Measurements from ENCODE around the gene SYT7. TPM values are rescaled to one million over a fixed set of nuclear protein-coding genes. Genes with fewer than 3 reads are reported as not detected.
A peak's percentile ranks its signal among the peaks of the same experiment; 100 is the strongest.

Gene SYT7
- total RNA-seq, 1 donor from 2014 or later = 4.1 TPM

- H3K36me3 Mint-ChIP-seq (ENCODE audit: low read depth) = no peaks in the 10 kb centered on the region
- no peaks in the 10 kb centered on the region for H3K9me3 Mint-ChIP-seq
- DNase-seq (ENCODE audit: low read depth, low spot score) = no peak
- H3K4me1 Mint-ChIP-seq = peaks cover 13% of the 10 kb centered on the region
- peak overlapping the region; percentile 38 for H3K27ac Mint-ChIP-seq (ENCODE audit: unreplicated experiment)
- no peak overlapping the region for H3K4me3 Mint-ChIP-seq
- no peak for TF ChIP-seq CTCF (conservative IDR thresholded peaks at IDR 0.05)
- no peaks in the 10 kb centered on the region for H3K27me3 Mint-ChIP-seq (ENCODE audit: low read depth)
Observed at GRCh38 chr11:61524446-61524845, 56.4 kb downstream of the SYT7 start.

GRCh38 chr11:61522881-61523280, 58.0 kb downstream of the SYT7 start:
- Mint-ChIP-seq H3K27ac (ENCODE audit: unreplicated experiment) (no peak overlapping the region), H3K4me3 (no peak overlapping the region), H3K9me3 (no peaks in the 10 kb centered on the region), H3K36me3 (ENCODE audit: low read depth) (no peaks in the 10 kb centered on the region), H3K4me1 (peaks cover 9% of the 10 kb centered on the region), H3K27me3 (ENCODE audit: low read depth) (no peaks in the 10 kb centered on the region)
- no peak for TF ChIP-seq CTCF (conservative IDR thresholded peaks at IDR 0.05)
- no peak for DNase-seq (ENCODE audit: low read depth, low spot score)

- Mint-ChIP-seq H3K27ac (ENCODE audit: unreplicated experiment) (peak overlapping the region; percentile 84), H3K9me3 (no peaks in the 10 kb centered on the region), H3K4me1 (peaks cover 25% of the 10 kb centered on the region), H3K27me3 (ENCODE audit: low read depth) (no peaks in the 10 kb centered on the region), H3K36me3 (ENCODE audit: low read depth) (no peaks in the 10 kb centered on the region), H3K4me3 (no peak overlapping the region)
- DNase-seq (ENCODE audit: low read depth, low spot score) = no peak
- TF ChIP-seq CTCF (conservative IDR thresholded peaks at IDR 0.05) = no peak
Observed at GRCh38 chr11:61518032-61518795, 62.7 kb downstream of the SYT7 start.

- Mint-ChIP-seq H3K27me3 (ENCODE audit: low read depth) (no peaks in the 10 kb centered on the region), H3K27ac (ENCODE audit: unreplicated experiment) (no peak overlapping the region), H3K9me3 (no peaks in the 10 kb centered on the region), H3K4me1 (peaks cover 34% of the 10 kb centered on the region), H3K4me3 (no peak overlapping the region), H3K36me3 (ENCODE audit: low read depth) (no peaks in the 10 kb centered on the region)
- TF ChIP-seq CTCF (conservative IDR thresholded peaks at IDR 0.05) = peak; percentile 99
- DNase-seq (ENCODE audit: low read depth, low spot score) = peak; percentile 81
Observed at GRCh38 chr11:61516675-61517572, 64.0 kb downstream of the SYT7 start.

GRCh38 chr11:61516191-61516590, 64.7 kb downstream of the SYT7 start:
- DNase-seq (ENCODE audit: low read depth, low spot score) = no peak
- peaks cover 40% of the 10 kb centered on the region for H3K4me1 Mint-ChIP-seq
- no peak for TF ChIP-seq CTCF (conservative IDR thresholded peaks at IDR 0.05)

More at GRCh38 chr11:61516191-61516590, 64.7 kb downstream of the SYT7 start:
- Mint-ChIP-seq H3K9me3 (no peaks in the 10 kb centered on the region), H3K36me3 (ENCODE audit: low read depth) (no peaks in the 10 kb centered on the region), H3K27me3 (ENCODE audit: low read depth) (peaks cover 2% of the 10 kb centered on the region), H3K4me3 (no peak overlapping the region), H3K27ac (ENCODE audit: unreplicated experiment) (no peak overlapping the region)
